SW480 (cell line): ENCODE measurements around the gene BPIFB2.
"Not testable (repeated sequence)": the region's sequence is repeated elsewhere in the genome, so short reads cannot be mapped to it uniquely, and the experiment has no call there.

Source experiments
- DNase-seq: peaks from one replicate; pipeline ENCODE4 v3.0.0-alpha.2; 2016; ENCODE audit warnings: low spot score

Gene BPIFB2

DNA sequence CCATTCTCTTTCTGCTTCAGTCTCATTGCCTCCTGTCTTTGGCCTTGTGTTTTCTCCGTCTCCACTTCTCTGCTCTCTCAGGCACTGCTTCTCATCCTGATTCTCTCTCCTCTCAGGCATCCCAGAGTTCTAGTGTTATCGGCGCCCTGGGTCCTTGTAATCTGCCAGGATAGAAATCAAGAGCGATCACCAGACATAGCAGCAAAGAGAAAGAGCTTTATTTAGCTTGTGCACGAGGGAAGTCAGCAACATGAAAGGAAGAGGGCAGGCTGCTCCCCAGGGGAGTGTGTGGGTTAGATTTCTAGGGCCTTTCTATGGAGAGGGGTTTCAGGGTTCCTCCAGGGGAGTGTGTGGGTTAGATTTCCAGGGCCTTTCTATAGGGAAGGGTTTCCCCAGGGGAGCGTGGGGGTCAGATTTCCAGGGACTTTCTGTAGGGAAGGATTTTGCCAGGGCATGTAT, 35.8 kb upstream of the BPIFB2 start:
- no peak for DNase-seq

DNA sequence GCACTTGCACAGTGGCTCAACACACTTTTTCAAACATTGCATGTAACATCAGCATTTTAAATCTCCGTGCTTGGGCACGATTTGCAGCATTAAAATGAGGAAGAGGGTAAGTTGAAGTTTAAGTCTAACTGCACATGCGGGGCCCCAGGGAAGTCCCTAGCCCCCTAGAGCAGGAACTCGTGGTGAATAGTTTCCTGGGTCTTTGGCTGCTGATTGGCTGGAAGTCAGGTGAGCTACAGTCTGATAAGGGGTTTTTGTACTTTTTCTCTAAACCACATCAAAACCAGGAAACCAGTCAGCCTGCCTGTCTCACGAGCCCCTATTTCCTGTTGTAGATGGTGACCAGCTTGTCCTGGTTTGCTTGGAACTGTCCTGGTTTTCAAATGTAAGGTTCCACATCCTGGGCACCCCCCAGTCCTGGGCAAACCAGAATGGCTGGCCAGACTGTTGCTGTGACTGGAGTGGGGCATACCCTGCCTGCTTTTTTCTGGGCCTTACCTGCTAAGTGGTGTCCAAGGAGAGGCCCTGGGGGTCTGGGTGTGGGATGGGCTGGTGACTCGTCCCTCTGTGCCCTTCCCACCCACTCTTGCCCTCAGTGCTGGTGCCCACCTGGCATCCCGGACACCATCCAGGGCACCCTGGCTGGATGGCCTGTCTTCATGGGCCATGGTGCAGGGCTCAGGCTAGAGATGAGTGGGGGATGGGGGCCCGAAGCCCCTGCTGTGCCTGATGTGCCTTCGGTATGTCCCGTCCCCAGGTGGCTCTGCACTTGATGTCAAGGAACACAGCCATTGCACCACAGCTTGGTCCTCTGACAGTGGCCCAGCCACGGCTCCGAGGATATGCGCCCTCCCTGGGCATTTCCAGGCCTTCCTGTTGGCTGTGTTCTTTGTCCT, 35.1 kb upstream of the BPIFB2 start:
- DNase-seq: peak; percentile 53

- DNase-seq: no peak
Observed at GRCh38 chr20:32973077-32973717, 34.3 kb upstream of the BPIFB2 start.

DNA sequence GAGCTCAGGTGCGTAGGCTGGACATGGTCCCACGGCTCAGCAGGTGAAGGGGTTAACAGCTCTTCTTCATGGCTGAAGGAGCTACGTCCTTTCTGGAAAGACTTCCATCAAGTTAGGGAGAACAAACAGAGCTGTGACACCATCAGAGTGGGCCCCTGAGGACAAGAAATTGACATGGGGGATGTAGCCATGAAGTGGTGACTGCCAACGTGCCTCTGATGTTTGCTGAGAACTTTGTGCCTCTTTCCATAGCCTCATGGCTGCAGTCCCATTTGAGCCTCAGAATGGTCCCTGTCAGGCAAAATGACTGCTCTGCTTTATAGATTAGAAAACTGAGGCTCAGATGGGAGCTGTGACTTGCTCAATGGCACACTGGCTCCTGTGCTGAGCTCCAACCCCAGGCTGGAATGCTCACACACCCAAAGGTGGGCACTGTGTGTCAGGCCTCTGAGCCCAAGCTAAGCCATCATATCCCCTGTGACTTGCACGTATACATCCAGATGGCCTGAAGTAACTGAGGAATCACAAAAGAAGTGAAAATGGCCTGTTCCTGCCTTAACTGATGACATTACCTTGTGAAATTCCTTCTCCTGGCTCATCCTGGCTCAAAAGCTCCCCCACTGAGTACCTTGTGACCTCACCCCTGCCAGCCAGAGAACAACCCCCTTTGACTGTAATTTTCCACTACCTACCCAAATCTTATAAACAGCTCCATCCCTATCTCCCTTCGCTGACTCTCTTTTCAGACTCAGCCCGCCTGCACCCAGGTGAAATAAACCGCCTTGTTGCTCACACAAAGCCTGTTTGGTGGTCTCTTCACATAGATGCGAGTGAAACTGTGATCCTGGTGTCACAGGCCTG, 33.1 kb upstream of the BPIFB2 start:
- not testable (repeated sequence) for DNase-seq

DNA sequence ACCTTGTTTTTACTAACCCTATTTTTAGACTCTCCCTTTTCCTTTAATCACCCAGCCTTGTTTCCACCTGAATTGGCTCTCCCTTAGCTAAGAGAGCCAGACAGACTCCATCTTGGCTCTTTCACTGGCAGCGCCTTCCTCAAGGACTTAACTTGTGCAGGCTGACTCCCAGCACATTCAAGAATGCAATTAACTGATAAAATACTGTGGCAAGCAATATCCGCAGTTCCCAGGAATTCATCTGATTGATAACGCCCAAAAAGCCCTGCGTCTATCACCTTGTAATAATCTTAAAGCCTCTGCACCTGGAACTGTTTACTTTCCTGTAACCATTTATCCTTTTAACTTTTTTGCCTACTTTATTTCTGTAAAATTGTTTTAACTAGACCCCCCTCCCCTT, 32.4 kb upstream of the BPIFB2 start:
- DNase-seq: not testable (repeated sequence)

DNA sequence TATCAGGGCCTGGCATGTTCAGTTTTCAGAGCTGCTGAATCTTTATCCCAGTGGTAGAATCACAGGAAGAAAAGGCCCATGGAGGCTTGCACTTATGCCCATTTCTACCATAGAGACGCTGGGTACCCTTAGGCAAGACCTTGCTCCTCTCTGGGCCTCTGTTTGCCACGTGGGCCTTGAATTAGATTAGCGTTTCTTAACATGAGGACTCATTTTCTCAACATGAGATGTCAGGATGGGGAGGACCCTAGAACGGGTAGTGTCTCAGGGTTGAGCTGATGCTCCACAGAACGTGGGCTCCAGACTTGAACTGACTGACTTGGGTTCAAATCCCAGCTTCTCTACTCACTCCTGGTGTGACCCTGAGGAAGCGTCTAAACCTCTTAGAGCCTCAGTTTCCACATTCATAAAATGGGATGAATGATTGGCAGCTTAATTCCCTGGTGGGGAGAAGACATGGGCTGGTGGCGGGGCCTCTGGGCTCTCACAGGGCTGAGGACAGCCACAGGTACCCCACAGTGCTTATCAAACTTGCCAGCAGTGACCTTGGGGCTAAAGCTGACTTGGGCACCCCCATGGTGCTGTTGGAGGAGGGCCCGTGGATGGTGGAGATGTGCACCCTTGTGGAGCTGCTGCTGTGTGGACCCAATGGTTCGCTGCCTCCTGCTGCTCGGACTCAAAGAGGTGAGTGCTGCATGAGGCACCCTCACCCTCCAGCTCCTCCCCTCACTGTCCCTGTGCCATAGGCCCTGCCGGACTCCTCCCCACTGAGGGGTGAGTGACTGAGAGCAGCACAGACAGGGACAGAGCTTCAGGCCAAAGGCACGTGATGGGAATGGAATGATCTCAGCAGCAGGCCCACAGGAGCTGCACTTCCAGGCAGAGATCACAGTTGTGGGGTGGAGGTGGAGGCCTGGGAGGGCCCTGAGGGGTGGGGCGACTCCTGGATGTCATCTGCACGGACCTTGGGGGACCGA, 31.5 kb upstream of the BPIFB2 start:
- DNase-seq: no peak

- DNase-seq: no peak
Observed at GRCh38 chr20:32976746-32977145, 30.8 kb upstream of the BPIFB2 start.

GRCh38 chr20:32977281-32978008, 30.1 kb upstream of the BPIFB2 start:
- DNase-seq: no peak

DNA sequence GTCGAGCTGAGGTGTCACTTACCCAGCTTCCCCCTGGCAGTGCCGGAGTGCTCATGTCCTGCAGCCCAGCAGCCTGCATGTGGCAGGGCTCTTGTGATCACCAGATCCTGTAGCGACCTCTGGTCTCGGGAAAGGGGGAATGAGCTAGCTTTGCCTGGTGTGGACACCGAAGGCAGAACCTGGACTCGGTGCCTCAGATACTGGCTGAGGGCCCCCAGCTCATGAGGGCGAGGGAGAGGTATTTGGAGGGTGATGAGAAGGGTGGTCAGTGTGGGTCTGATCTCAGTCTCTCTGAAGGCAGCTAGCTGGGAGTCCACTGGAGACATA, 29.5 kb upstream of the BPIFB2 start:
- DNase-seq: no peak

GRCh38 chr20:32979201-32979998, 28.1 kb upstream of the BPIFB2 start:
- no peak for DNase-seq

- no peak for DNase-seq
Observed at GRCh38 chr20:32980131-32980941, 27.2 kb upstream of the BPIFB2 start.

- DNase-seq: no peak
Observed at GRCh38 chr20:32980990-32981389, 26.5 kb upstream of the BPIFB2 start.

- peak; percentile 20 for DNase-seq
Observed at GRCh38 chr20:32982617-32983458, 24.7 kb upstream of the BPIFB2 start.

DNA sequence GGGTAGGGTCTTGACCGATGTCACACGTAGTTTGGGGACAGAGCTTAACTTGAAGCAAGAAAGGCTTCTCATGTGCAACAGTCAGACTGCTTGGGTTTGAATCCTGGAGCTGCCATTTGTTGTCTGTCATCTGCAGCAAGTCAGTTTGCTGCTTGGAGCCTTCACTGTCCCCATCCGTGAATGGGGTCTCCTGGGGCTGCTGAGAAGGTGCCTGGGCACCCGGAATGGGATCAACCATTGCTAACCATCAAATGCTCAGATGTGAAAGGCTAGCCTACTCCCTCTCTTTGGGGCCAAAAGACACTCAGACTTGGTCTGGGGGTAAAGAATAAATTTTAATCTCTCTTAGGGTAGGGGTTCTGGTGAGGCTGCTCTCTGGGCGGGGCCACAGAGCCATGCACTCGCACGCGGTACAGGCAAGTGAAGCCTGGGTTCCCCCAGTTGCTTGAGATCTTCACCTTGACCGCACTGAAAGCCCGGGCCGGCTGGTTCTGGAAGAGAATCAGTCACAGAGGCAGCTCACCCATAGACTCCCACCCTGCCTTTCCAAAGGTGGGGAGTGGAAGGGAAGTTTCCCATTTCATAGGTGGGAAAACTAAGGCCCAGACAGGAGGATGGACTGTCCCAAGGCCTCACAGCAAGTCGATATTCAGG, 23.9 kb upstream of the BPIFB2 start:
- DNase-seq: no peak

DNA sequence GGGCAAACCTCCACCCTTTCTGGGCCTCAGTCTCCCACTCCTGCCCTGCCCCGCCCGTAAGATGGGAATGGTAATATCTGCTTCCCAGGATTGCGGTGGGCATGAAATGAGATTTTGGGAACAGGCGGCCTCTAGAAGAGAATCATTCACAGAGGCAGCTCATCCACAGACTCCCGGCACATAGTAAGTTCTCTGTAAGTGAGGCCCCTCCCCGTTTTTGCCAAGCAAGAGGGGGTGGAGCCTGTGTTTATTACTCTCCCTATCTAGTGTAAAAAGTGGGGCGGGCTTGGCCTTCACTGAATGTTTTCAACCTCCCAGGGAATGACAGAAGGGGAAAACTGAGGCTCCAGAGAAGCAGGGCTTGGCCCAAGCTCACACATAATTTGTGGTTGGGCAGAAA, 23.3 kb upstream of the BPIFB2 start:
- DNase-seq: peak; percentile 29

- no peak for DNase-seq
Observed at GRCh38 chr20:32984631-32985354, 22.7 kb upstream of the BPIFB2 start.

GRCh38 chr20:32985596-32985995, 21.9 kb upstream of the BPIFB2 start:
- no peak for DNase-seq
